GM18517 (cell line): ENCODE data around the gene TPPP2.
"Not testable (repeated sequence)": the region's sequence is repeated elsewhere in the genome, so short reads cannot be mapped to it uniquely, and the experiment has no call there.

Experiments
- ATAC-seq: cut with Tn5 transposase; IDR thresholded peaks from one replicate; pipeline ENCODE4 v1.9.1; 2021; ENCODE audit warnings: mild to moderate bottlenecking, moderate library complexity; ENCODE audit not compliant: unreplicated experiment

TPPP2 gene

DNA sequence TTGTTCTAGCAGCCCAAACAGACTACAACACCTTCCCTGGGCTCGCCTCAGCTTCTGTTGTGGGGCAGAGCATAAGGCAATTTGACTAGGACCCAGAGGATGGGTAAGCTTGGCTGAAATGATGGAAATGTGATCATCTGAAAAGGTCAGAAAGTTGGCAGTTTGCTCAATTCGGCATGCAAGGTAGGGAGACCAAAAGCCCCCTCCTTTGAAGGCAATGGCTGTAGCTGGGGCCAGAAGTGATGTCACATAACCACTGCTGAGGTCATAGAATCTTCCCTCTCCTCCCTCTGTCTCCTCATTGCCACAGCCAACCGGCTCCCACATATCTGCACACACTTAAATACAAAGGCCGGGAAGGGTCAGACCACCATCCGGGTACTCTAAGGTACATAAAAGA lies at the start of gene TPPP2:
Gene TPPP2, plus strand, starts transcription at position 301 of the 400 bp plus-strand sequence. CDS start 365 bp downstream, outside the sequence.
- no peak for ATAC-seq

GRCh38 chr14:20980906-20981305 lies 49.1 kb upstream of the TPPP2 start:
- ATAC-seq: no peak

- no peak for ATAC-seq
These were observed 47.2 kb upstream of the TPPP2 start for GRCh38 chr14:20982646-20983369.

DNA sequence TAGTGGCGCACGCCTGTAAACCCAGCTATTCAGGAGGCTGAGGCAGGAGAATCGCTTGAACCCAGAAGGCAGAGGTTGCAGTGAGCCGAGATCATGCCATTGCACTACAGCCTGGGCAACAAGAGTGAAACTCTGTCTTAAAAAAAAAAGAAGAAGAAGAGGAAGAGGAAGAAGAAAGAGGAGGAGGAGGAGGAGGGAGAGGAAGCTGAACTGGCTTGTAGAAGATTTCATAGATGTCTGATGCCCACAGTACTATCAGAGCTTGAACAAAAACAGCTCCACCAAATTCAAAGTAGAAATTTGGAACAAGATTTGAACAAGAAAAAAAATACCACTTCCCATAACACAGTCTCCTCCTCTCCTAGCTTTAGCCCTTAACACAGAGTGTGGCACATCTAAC lies 44.4 kb upstream of the TPPP2 start:
- ATAC-seq: not testable (repeated sequence)

- ATAC-seq: no peak
These were observed 43.2 kb upstream of the TPPP2 start for GRCh38 chr14:20986811-20987210.

GRCh38 chr14:20988717-20989470 lies 41.1 kb upstream of the TPPP2 start:
- no peak for ATAC-seq

DNA sequence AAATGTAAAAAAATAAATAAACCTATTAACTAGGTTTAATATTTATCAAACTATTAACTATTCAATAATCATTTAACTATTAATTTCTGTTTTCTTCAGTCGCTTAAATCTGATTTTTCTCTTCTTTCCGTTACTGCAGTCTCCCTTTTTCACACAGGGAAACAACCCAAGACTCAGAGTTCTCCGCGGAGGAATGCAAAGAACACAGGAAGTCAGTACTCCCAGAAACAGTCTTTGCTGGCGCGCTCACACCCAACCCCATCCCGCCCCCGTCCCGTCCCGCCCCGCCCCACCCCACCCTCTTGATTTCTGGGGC lies 40.6 kb upstream of the TPPP2 start:
- ATAC-seq: no peak

DNA sequence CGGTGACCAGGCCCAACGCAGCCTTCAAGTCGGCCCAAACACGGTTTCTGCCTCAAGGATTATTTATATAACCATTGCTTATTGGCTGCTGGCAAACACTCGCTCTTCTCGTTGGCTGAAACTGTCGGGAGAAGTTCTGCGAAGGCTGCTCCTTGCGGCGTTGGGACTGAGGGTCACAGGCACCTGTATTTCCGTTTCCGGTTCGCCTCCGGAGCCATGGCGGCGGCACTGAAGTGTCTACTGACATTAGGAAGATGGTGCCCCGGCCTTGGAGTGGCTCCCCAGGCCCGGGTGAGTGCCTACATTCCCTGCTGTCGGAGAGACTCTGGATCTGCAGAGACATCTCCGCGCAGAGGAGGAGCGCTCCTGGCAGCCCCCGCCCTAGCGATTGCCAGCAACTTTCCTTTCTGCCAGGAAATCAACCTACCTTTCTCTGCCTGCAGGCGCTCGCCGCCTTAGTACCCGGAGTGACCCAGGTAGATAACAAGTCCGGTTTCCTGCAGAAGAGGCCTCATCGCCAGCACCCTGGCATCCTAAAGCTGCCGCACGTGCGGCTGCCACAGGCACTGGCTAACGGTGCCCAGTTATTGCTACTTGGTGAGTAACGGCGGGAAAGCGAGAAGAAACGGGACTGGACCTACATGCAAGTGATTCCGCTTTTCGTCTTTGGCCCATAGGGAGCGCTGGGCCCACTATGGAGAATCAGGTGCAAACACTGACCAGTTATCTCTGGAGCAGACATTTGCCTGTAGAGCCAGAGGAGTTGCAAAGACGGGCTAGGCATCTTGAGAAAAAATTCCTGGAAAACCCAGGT lies 40.0 kb upstream of the TPPP2 start, which contains the start of gene METTL17:
Gene METTL17, plus strand, starts transcription at position 194 of the 814 bp plus-strand sequence. Its CDS starts 23 bp downstream, at position 217.
- ATAC-seq: peak; percentile 97

DNA sequence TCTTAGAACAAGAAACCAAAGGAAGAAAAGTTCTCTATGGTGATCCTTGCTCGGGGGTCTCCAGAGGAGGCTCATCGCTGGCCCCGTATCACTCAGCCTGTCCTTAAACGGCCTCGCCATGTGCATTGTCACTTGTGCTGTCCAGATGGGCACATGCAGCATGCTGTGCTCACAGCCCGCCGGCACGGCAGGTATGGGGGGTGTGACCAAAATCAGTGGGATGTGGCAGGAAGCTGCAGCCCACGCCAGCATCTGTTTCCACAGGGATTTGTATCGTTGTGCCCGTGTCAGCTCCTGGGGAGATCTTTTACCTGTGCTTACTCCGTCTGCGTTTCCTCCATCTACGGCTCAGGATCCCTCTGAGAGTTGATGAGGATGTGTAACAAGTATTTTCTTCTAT lies 33.5 kb upstream of the TPPP2 start:
- ATAC-seq: no peak

DNA sequence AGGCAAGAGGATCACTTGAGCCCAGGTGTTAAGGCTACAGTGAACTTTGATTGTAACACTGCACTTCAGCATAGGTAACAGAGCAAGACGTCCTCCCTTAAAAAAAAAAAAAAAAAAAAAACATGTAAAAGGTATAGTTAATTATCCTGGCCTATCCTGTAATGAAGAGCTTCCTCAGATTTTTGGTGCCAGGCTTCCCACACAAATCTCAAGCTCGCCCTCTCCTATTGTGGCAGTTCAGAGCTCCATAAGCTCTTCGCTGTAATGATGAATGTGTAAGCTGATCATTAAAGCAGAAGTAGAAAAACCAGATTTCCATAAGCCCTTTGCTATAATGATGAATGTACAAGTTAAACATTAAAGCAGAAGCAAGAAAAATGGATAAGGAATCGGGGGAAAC lies 32.9 kb upstream of the TPPP2 start:
- no peak for ATAC-seq

- ATAC-seq: no peak
These were observed 32.5 kb upstream of the TPPP2 start for GRCh38 chr14:20997564-20997963.

GRCh38 chr14:20998139-20998538 lies 31.9 kb upstream of the TPPP2 start:
- no peak for ATAC-seq

- ATAC-seq: no peak
These were observed 31.2 kb upstream of the TPPP2 start, which contains the start of gene SLC39A2 for GRCh38 chr14:20998674-20999366. SLC39A2 (plus strand) TSS chr14:20999293; CDS start chr14:20999447, 154 bp downstream.

DNA sequence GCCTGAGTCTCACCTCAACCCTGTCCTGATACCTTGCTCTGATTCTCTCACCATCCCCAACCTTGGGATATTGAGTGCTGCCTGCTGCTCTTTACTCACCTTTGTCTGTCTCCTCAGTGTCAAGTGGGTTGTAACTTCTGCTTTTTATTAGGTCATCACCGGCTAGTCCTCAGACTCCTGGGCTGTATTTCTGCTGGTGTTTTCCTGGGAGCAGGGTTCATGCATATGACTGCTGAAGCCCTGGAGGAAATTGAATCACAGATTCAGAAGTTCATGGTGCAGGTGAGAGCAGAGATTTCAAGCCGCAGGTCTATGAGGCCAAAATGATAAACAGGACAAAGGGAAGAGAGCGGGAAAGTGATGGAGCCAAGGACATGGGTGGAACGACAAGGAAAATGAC lies 30.4 kb upstream of the TPPP2 start:
- ATAC-seq: no peak

DNA sequence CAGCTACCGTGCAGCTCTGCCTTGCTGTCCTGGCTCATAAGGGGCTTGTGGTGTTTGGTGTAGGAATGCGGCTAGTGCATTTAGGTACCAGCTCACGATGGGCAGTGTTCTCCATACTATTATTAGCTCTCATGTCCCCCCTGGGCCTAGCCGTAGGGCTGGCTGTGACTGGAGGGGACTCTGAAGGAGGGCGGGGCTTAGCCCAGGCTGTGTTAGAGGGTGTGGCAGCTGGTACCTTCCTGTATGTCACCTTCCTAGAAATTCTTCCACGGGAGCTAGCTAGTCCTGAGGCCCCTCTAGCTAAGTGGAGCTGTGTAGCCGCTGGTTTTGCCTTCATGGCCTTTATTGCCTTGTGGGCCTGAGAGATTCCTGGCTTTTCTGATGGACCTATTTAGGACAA lies 28.8 kb upstream of the TPPP2 start:
- ATAC-seq: no peak

- no peak for ATAC-seq
These were observed 26.1 kb upstream of the TPPP2 start for GRCh38 chr14:21003788-21004346.

GRCh38 chr14:21009721-21010120 lies 20.3 kb upstream of the TPPP2 start:
- ATAC-seq: not testable (repeated sequence)

DNA sequence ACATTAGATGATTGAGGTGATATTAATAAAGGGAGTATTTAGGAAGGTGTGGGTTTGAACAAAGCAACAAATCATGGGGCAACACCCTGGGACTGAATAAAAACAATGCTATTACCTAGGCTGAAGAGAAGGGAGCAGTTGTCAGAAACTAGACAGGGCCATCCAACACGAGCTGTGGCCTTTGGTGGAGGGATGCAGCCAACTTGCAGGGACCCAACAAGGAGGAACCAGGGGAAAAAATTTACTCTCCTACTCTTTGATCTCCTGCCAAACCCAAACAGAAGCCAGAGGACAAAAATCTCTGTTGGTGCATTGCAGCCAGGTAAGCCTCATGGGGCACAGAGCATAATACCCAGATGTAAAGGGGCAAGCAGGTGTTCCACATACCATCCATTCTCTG lies 18.9 kb upstream of the TPPP2 start:
- ATAC-seq: no peak

DNA sequence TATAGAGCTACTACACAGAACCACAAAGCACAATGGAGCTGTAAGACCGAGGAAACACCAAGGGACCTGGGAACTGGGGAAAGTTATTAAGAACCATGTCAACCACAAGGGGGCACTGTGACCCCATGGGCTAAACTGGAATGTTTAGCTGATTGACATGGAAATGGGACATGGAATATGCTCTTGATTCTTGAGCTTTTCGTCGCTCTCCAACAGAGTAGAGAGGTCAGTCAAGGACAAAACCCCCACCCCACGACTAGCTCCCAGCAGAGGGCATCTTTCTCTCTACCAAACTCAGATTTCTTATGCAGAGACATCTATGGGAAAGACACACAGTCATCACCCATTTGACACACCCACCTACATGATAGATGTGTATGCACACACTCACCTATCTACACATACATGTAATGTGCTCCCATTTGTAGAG lies 15.2 kb upstream of the TPPP2 start:
- ATAC-seq: no peak

- no peak for ATAC-seq
These were observed 14.7 kb upstream of the TPPP2 start for GRCh38 chr14:21015312-21015711.
